Measurements from ENCODE around the gene CD53. TPM values are rescaled to one million over a fixed set of nuclear protein-coding genes. Genes with fewer than 3 reads are reported as not detected.
A peak's percentile ranks its signal among the peaks of the same experiment; 100 is the strongest.

CD53 gene
- polyA plus RNA-seq, 1 donor from 2014 or later = 1,279 TPM

GRCh38 chr1:110888049-110888448 lies 15.1 kb downstream of the CD53 start:
- H3K9me3 Mint-ChIP-seq = no peaks in the 10 kb centered on the region
- H3K36me3 Mint-ChIP-seq = peaks cover 15% of the 10 kb centered on the region
- H3K27ac Mint-ChIP-seq = peak overlapping the region; percentile 70 to 93 (median 93)
- H3K4me3 Mint-ChIP-seq = peak overlapping the region in 3 of 4 donors; percentile 16 to 80 (median 65)
- H3K27me3 Mint-ChIP-seq = no peaks in the 10 kb centered on the region
- peaks cover 58 to 70% (median 64%) of the 10 kb centered on the region in 3 donors for H3K4me1 Mint-ChIP-seq

GRCh38 chr1:110888641-110889040 lies 15.7 kb downstream of the CD53 start:
- Mint-ChIP-seq H3K4me1 (peaks cover 59 to 66% (median 64%) of the 10 kb centered on the region in 3 donors), H3K27me3 (no peaks in the 10 kb centered on the region), H3K36me3 (peaks cover 15% of the 10 kb centered on the region), H3K27ac (peak overlapping the region in 2 of 3 donors; percentile 93), H3K9me3 (no peaks in the 10 kb centered on the region), H3K4me3 (peak overlapping the region in 1 of 4 donors; percentile 80)

- Mint-ChIP-seq H3K36me3 (peaks cover 13% of the 10 kb centered on the region), H3K4me3 (peak overlapping the region in 3 of 4 donors; percentile 67 to 73 (median 71)), H3K27ac (peak overlapping the region; percentile 46 to 68 (median 60)), H3K9me3 (no peaks in the 10 kb centered on the region), H3K27me3 (no peaks in the 10 kb centered on the region), H3K4me1 (peaks cover 65 to 74% (median 70%) of the 10 kb centered on the region in 3 donors)
Observed at GRCh38 chr1:110890474-110891196, 17.7 kb downstream of the CD53 start.

- Mint-ChIP-seq H3K27ac (peak overlapping the region; percentile 47 to 92 (median 88)), H3K36me3 (peaks cover 10% of the 10 kb centered on the region), H3K9me3 (no peaks in the 10 kb centered on the region), H3K27me3 (no peaks in the 10 kb centered on the region), H3K4me1 (peaks cover 56 to 72% (median 66%) of the 10 kb centered on the region in 3 donors), H3K4me3 (peak overlapping the region in 2 of 4 donors; percentile 46 to 54)
Observed at GRCh38 chr1:110893908-110894490, 21.1 kb downstream of the CD53 start.

- no peaks in the 10 kb centered on the region for H3K27me3 Mint-ChIP-seq
- peak overlapping the region in 2 of 4 donors; percentile 15 to 61 for H3K4me3 Mint-ChIP-seq
- H3K9me3 Mint-ChIP-seq = no peaks in the 10 kb centered on the region
- peaks cover 49 to 72% (median 59%) of the 10 kb centered on the region in 3 donors for H3K4me1 Mint-ChIP-seq
- H3K27ac Mint-ChIP-seq = peak overlapping the region; percentile 62 to 90 (median 75)
- H3K36me3 Mint-ChIP-seq = peaks cover 12% of the 10 kb centered on the region
Observed at GRCh38 chr1:110896090-110896489, 23.1 kb downstream of the CD53 start.

- Mint-ChIP-seq H3K36me3 (peaks cover 3% of the 10 kb centered on the region), H3K9me3 (no peaks in the 10 kb centered on the region), H3K4me1 (peaks cover 38 to 62% (median 50%) of the 10 kb centered on the region in 3 donors), H3K27me3 (no peaks in the 10 kb centered on the region), H3K4me3 (no peak overlapping the region), H3K27ac (peak overlapping the region; percentile 62 to 75 (median 74))
Observed at GRCh38 chr1:110897681-110898080, 24.7 kb downstream of the CD53 start.

- Mint-ChIP-seq H3K27ac (peak overlapping the region in 2 of 3 donors; percentile 37 to 74), H3K9me3 (no peaks in the 10 kb centered on the region), H3K4me3 (peak overlapping the region in 1 of 4 donors; percentile 47), H3K36me3 (peaks cover 3% of the 10 kb centered on the region), H3K27me3 (no peaks in the 10 kb centered on the region), H3K4me1 (peaks cover 27 to 58% (median 41%) of the 10 kb centered on the region in 3 donors)
Observed at GRCh38 chr1:110898734-110899457, 25.9 kb downstream of the CD53 start.

- H3K4me3 Mint-ChIP-seq = peak overlapping the region in 1 of 4 donors; percentile 47
- no peaks in the 10 kb centered on the region for H3K27me3 Mint-ChIP-seq
- peaks cover 3% of the 10 kb centered on the region for H3K36me3 Mint-ChIP-seq
- H3K27ac Mint-ChIP-seq = peak overlapping the region; percentile 37 to 74 (median 58)
- no peaks in the 10 kb centered on the region for H3K9me3 Mint-ChIP-seq
- peaks cover 23 to 58% (median 40%) of the 10 kb centered on the region in 3 donors for H3K4me1 Mint-ChIP-seq
Observed at GRCh38 chr1:110899458-110899843, 26.5 kb downstream of the CD53 start.

- H3K27ac Mint-ChIP-seq = peak overlapping the region in 2 of 3 donors; percentile 35 to 78
- H3K36me3 Mint-ChIP-seq = peaks cover 5% of the 10 kb centered on the region
- H3K27me3 Mint-ChIP-seq = no peaks in the 10 kb centered on the region
- peaks cover 21 to 39% (median 34%) of the 10 kb centered on the region in 3 donors for H3K4me1 Mint-ChIP-seq
- H3K9me3 Mint-ChIP-seq = peaks cover 3% of the 10 kb centered on the region in 3 donors
- no peak overlapping the region for H3K4me3 Mint-ChIP-seq
Observed at GRCh38 chr1:110902820-110903463, 30.0 kb downstream of the CD53 start.

GRCh38 chr1:110903853-110904500 lies 31.0 kb downstream of the CD53 start:
- Mint-ChIP-seq H3K27me3 (no peaks in the 10 kb centered on the region), H3K9me3 (peaks cover 3 to 4% (median 3%) of the 10 kb centered on the region in 3 donors), H3K4me1 (peaks cover 19 to 35% (median 30%) of the 10 kb centered on the region in 3 donors), H3K4me3 (no peak overlapping the region), H3K27ac (peak overlapping the region in 2 of 3 donors; percentile 38 to 84), H3K36me3 (peaks cover 4% of the 10 kb centered on the region)

GRCh38 chr1:110912784-110913183 lies 39.8 kb downstream of the CD53 start:
- Mint-ChIP-seq H3K9me3 (peaks cover 7 to 11% (median 8%) of the 10 kb centered on the region in 3 donors), H3K27me3 (no peaks in the 10 kb centered on the region), H3K36me3 (peaks cover 5% of the 10 kb centered on the region), H3K4me3 (peak overlapping the region in 1 of 4 donors; percentile 17), H3K4me1 (peaks cover 6 to 8% (median 7%) of the 10 kb centered on the region in 3 donors), H3K27ac (no peak overlapping the region)

- peaks cover 3 to 6% (median 4%) of the 10 kb centered on the region in 3 donors for H3K4me1 Mint-ChIP-seq
- H3K4me3 Mint-ChIP-seq = no peak overlapping the region
- H3K27me3 Mint-ChIP-seq = no peaks in the 10 kb centered on the region
- H3K27ac Mint-ChIP-seq = no peak overlapping the region
- peaks cover 4 to 11% (median 5%) of the 10 kb centered on the region in 3 donors for H3K9me3 Mint-ChIP-seq
- H3K36me3 Mint-ChIP-seq = peaks cover 14% of the 10 kb centered on the region
Observed at GRCh38 chr1:110914676-110915075, 41.7 kb downstream of the CD53 start.

- no peak overlapping the region for H3K27ac Mint-ChIP-seq
- H3K36me3 Mint-ChIP-seq = peaks cover 14% of the 10 kb centered on the region
- no peak overlapping the region for H3K4me3 Mint-ChIP-seq
- H3K9me3 Mint-ChIP-seq = peaks cover 0 to 4% (median 3%) of the 10 kb centered on the region in 3 donors
- H3K4me1 Mint-ChIP-seq = peaks cover 3 to 6% (median 3%) of the 10 kb centered on the region in 3 donors
- no peaks in the 10 kb centered on the region for H3K27me3 Mint-ChIP-seq
Observed at GRCh38 chr1:110915804-110916203, 42.9 kb downstream of the CD53 start.

GRCh38 chr1:110916274-110916668 lies 43.3 kb downstream of the CD53 start:
- H3K27ac Mint-ChIP-seq = no peak overlapping the region
- peaks cover 3 to 6% (median 3%) of the 10 kb centered on the region in 3 donors for H3K4me1 Mint-ChIP-seq
- no peaks in the 10 kb centered on the region for H3K27me3 Mint-ChIP-seq
- H3K9me3 Mint-ChIP-seq = peaks cover 0 to 3% (median 0%) of the 10 kb centered on the region in 3 donors
- H3K36me3 Mint-ChIP-seq = peaks cover 14% of the 10 kb centered on the region
- peak overlapping the region in 1 of 4 donors; percentile 17 for H3K4me3 Mint-ChIP-seq

All from IgD-negative memory B cell (primary cell).